ENCODE measurements around the gene NAALADL2. TPM values are rescaled to one million over a fixed set of nuclear protein-coding genes. Genes with fewer than 3 reads are reported as not detected.

NAALADL2 gene
- total and polyA plus RNA-seq, 2 experiments from 2014 or later = 3.4 to 15.3 TPM

- H3K27me3 ChIP-seq = no peaks in the 10 kb centered on the region
- H3K9me2 ChIP-seq (replicated peaks; ENCODE audit: insufficient read depth) = no peaks in the 10 kb centered on the region
- no peak for DNase-seq (ENCODE audit: low spot score)
- H3K27ac ChIP-seq = no peak overlapping the region
- H3K4me2 ChIP-seq = no peak overlapping the region
- H3K9me3 ChIP-seq (ENCODE audit: low read depth) = no peaks in the 10 kb centered on the region
- H4K20me1 ChIP-seq (ENCODE audit: insufficient read depth, poor library complexity, severe bottlenecking) = no peaks in the 10 kb centered on the region
- no peaks in the 10 kb centered on the region for H3K79me2 ChIP-seq
- no peaks in the 10 kb centered on the region for H3K36me3 ChIP-seq (replicated peaks; ENCODE audit: insufficient read depth, low read depth)
- no peaks in the 10 kb centered on the region for H3K4me1 ChIP-seq (ENCODE audit: insufficient read depth)
- H2AFZ ChIP-seq = no peak overlapping the region
- no peak overlapping the region for H3K4me3 ChIP-seq
- TF ChIP-seq EZH2 (IDR thresholded peaks at IDR 0.05; ENCODE audit: borderline replicate concordance) = no peak
- TF ChIP-seq CTCF (IDR thresholded peaks at IDR 0.05; ENCODE audit: poor library complexity) = no peak
- no peak for TF ChIP-seq EZH2phosphoT487 (IDR thresholded peaks at IDR 0.05; ENCODE audit: low read depth, severe bottlenecking, unreplicated experiment)
- WGBS (ENCODE audit: low lambda C conversion rate, missing lambda C conversion rate) = 75% methylated on average over 7 of the region's 7 CpGs
These were observed 232.4 kb downstream of the NAALADL2 start for GRCh38 chr3:175091426-175092114.

GRCh38 chr3:175093748-175094147, 234.6 kb downstream of the NAALADL2 start:
- Histone ChIP-seq H2AFZ (no peak overlapping the region), H3K9me2 (replicated peaks; ENCODE audit: insufficient read depth) (no peaks in the 10 kb centered on the region), H3K27ac (no peak overlapping the region), H4K20me1 (ENCODE audit: insufficient read depth, poor library complexity, severe bottlenecking) (no peaks in the 10 kb centered on the region), H3K4me2 (no peak overlapping the region), H3K79me2 (no peaks in the 10 kb centered on the region), H3K36me3 (replicated peaks; ENCODE audit: insufficient read depth, low read depth) (no peaks in the 10 kb centered on the region), H3K9me3 (ENCODE audit: low read depth) (no peaks in the 10 kb centered on the region), H3K4me1 (ENCODE audit: insufficient read depth) (no peaks in the 10 kb centered on the region), H3K4me3 (no peak overlapping the region), H3K27me3 (no peaks in the 10 kb centered on the region)
- DNase-seq (ENCODE audit: low spot score) = no peak
- no peak for TF ChIP-seq CTCF (IDR thresholded peaks at IDR 0.05; ENCODE audit: poor library complexity)
- TF ChIP-seq EZH2 (IDR thresholded peaks at IDR 0.05; ENCODE audit: borderline replicate concordance) = no peak
- TF ChIP-seq EZH2phosphoT487 (IDR thresholded peaks at IDR 0.05; ENCODE audit: low read depth, severe bottlenecking, unreplicated experiment) = no peak
- 67% methylated on average over 3 of the region's 3 CpGs for WGBS (ENCODE audit: low lambda C conversion rate, missing lambda C conversion rate)

DNA sequence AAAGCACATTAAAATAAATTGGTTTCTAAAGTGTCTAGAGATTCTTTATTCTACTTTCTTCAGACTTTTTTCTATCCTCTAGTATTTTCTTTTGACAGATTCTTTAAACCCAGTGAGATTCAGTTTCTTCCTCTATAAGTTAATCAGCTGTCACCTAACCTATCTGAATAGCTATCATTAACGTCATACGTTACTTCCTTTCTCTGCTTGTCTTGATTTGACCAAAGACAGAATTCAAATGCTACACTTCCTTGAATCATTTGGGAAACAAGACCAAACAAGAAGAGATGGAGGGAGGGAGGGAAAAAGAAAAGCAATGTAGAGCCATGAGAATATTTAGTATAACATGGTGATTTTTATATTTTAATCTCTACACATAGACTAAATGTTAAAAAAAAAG, 235.2 kb downstream of the NAALADL2 start:
- H3K4me1 ChIP-seq (ENCODE audit: insufficient read depth) = no peaks in the 10 kb centered on the region
- no peaks in the 10 kb centered on the region for H3K79me2 ChIP-seq
- H3K9me3 ChIP-seq (ENCODE audit: low read depth) = no peaks in the 10 kb centered on the region
- WGBS (ENCODE audit: low lambda C conversion rate, missing lambda C conversion rate) = 89% methylated on average over 2 of the region's 2 CpGs
- no peaks in the 10 kb centered on the region for H4K20me1 ChIP-seq (ENCODE audit: insufficient read depth, poor library complexity, severe bottlenecking)
- H2AFZ ChIP-seq = no peak overlapping the region
- no peak for TF ChIP-seq EZH2phosphoT487 (IDR thresholded peaks at IDR 0.05; ENCODE audit: low read depth, severe bottlenecking, unreplicated experiment)
- no peak for TF ChIP-seq EZH2 (IDR thresholded peaks at IDR 0.05; ENCODE audit: borderline replicate concordance)
- TF ChIP-seq CTCF (IDR thresholded peaks at IDR 0.05; ENCODE audit: poor library complexity) = no peak
- no peak overlapping the region for H3K4me2 ChIP-seq
- no peak for DNase-seq (ENCODE audit: low spot score)
- no peaks in the 10 kb centered on the region for H3K36me3 ChIP-seq (replicated peaks; ENCODE audit: insufficient read depth, low read depth)
- no peaks in the 10 kb centered on the region for H3K9me2 ChIP-seq (replicated peaks; ENCODE audit: insufficient read depth)
- no peaks in the 10 kb centered on the region for H3K27me3 ChIP-seq
- no peak overlapping the region for H3K4me3 ChIP-seq
- H3K27ac ChIP-seq = no peak overlapping the region

Measured in hepatocyte (in vitro differentiated cells).